ENCODE measurements around the gene CNOT3. TPM values are rescaled to one million over a fixed set of nuclear protein-coding genes. Genes with fewer than 3 reads are reported as not detected.

The CNOT3 gene
- total and polyA plus RNA-seq, 2 of the 13 experiments (the other 11 are each of a cell fraction or from before 2014, with no cell fraction given): 4.3 to 5.8 TPM

DNA sequence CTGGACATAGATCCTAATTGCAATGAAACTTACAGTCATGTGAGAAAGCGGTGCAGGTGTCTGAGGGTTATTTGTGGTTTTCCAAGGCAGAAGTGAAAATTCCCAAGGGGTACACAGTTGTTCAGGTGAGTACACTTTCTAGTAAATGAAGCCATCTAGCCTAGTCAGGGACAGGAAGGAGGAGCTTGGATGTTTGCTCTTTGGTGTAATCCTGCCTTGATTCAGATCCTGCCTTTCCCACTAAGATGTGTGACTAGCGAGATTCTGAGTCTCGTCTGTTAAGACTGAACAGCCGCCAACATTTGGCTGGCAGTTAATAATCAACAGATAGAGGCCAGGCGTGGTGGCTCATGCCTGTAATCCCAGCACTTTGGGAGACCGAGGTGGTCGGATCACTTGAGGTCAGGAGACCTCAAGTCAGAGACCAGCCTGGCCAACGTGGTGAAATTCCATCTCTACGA is 65.6 kb downstream of the CNOT3 start (continued):
- TF ChIP-seq KDM1A (CRISPR knock-in tag; IDR thresholded peaks at IDR 0.05) (no peak), GFI1 (CRISPR knock-in tag; IDR thresholded peaks at IDR 0.05; ENCODE audit: borderline replicate concordance) (peak; percentile 72), ELF4 (CRISPR knock-in tag; IDR thresholded peaks at IDR 0.05; ENCODE audit: borderline replicate concordance) (no peak), CAMTA2 (CRISPR knock-in tag; IDR thresholded peaks at IDR 0.05; ENCODE audit: borderline replicate concordance) (no peak), ELF3 (CRISPR knock-in tag; IDR thresholded peaks at IDR 0.05) (0 out of 2 replicates have a peak, but pooled peaks have one; percentile 22), ERF (CRISPR knock-in tag; IDR thresholded peaks at IDR 0.05) (peak; percentile 43; the same call in 1 of the 2 replicates), ZNF724P (CRISPR knock-in tag; IDR thresholded peaks at IDR 0.05; ENCODE audit: borderline replicate concordance) (0 out of 2 replicates have a peak, but pooled peaks have one; percentile 26), ZNF180 (CRISPR knock-in tag; IDR thresholded peaks at IDR 0.05; ENCODE audit: borderline replicate concordance, low read depth) (no peak), ZNF350 (CRISPR knock-in tag; IDR thresholded peaks at IDR 0.05; ENCODE audit: borderline replicate concordance, low read depth) (no peak), TCF12 (IDR thresholded peaks at IDR 0.05) (no peak), TCF12 (CRISPR knock-in tag; IDR thresholded peaks at IDR 0.05) (no peak), ETV5 (CRISPR knock-in tag; IDR thresholded peaks at IDR 0.05; ENCODE audit: borderline replicate concordance) (peak; percentile 41; the same call in 1 of the 2 replicates), SRSF4 (IDR thresholded peaks at IDR 0.05; ENCODE audit: low read depth, low read length, poor library complexity, severe bottlenecking) (no peak), NAIF1 (CRISPR knock-in tag; IDR thresholded peaks at IDR 0.05; ENCODE audit: borderline replicate concordance) (no peak), POLR2G (IDR thresholded peaks at IDR 0.05; ENCODE audit: low read depth, low read length) (peak; percentile 48), ZNF296 (CRISPR knock-in tag; conservative IDR thresholded peaks at IDR 0.05) (no peak)
- TF ChIP-seq, protein P1, sequence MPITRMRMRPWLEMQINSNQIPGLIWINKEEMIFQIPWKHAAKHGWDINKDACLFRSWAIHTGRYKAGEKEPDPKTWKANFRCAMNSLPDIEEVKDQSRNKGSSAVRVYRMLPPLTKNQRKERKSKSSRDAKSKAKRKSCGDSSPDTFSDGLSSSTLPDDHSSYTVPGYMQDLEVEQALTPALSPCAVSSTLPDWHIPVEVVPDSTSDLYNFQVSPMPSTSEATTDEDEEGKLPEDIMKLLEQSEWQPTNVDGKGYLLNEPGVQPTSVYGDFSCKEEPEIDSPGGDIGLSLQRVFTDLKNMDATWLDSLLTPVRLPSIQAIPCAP (CRISPR knock-in tag; IDR thresholded peaks at IDR 0.05; ENCODE audit: low read depth): no peak
- TF ChIP-seq, protein P2, sequence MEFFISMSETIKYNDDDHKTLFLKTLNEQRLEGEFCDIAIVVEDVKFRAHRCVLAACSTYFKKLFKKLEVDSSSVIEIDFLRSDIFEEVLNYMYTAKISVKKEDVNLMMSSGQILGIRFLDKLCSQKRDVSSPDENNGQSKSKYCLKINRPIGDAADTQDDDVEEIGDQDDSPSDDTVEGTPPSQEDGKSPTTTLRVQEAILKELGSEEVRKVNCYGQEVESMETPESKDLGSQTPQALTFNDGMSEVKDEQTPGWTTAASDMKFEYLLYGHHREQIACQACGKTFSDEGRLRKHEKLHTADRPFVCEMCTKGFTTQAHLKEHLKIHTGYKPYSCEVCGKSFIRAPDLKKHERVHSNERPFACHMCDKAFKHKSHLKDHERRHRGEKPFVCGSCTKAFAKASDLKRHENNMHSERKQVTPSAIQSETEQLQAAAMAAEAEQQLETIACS (CRISPR knock-in tag; IDR thresholded peaks at IDR 0.05): no peak
- TF ChIP-seq, protein P3, sequence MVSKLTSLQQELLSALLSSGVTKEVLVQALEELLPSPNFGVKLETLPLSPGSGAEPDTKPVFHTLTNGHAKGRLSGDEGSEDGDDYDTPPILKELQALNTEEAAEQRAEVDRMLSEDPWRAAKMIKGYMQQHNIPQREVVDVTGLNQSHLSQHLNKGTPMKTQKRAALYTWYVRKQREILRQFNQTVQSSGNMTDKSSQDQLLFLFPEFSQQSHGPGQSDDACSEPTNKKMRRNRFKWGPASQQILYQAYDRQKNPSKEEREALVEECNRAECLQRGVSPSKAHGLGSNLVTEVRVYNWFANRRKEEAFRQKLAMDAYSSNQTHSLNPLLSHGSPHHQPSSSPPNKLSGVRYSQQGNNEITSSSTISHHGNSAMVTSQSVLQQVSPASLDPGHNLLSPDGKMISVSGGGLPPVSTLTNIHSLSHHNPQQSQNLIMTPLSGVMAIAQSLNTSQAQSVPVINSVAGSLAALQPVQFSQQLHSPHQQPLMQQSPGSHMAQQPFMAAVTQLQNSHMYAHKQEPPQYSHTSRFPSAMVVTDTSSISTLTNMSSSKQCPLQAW (CRISPR knock-in tag; IDR thresholded peaks at IDR 0.05): peak; percentile 87
- TF ChIP-seq, protein P4, sequence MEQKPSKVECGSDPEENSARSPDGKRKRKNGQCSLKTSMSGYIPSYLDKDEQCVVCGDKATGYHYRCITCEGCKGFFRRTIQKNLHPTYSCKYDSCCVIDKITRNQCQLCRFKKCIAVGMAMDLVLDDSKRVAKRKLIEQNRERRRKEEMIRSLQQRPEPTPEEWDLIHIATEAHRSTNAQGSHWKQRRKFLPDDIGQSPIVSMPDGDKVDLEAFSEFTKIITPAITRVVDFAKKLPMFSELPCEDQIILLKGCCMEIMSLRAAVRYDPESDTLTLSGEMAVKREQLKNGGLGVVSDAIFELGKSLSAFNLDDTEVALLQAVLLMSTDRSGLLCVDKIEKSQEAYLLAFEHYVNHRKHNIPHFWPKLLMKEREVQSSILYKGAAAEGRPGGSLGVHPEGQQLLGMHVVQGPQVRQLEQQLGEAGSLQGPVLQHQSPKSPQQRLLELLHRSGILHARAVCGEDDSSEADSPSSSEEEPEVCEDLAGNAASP (CRISPR knock-in tag; IDR thresholded peaks at IDR 0.05; ENCODE audit: borderline replicate concordance): peak; percentile 86; the same call in 1 of the 2 replicates
- TF ChIP-seq, protein P5, sequence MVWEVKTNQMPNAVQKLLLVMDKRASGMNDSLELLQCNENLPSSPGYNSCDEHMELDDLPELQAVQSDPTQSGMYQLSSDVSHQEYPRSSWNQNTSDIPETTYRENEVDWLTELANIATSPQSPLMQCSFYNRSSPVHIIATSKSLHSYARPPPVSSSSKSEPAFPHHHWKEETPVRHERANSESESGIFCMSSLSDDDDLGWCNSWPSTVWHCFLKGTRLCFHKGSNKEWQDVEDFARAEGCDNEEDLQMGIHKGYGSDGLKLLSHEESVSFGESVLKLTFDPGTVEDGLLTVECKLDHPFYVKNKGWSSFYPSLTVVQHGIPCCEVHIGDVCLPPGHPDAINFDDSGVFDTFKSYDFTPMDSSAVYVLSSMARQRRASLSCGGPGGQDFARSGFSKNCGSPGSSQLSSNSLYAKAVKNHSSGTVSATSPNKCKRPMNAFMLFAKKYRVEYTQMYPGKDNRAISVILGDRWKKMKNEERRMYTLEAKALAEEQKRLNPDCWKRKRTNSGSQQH (CRISPR knock-in tag; IDR thresholded peaks at IDR 0.05; ENCODE audit: low read depth): no peak

Data from HepG2 (cell line).